A549 (cell line): ENCODE results near the gene JAZF1.

Experiments used
- CBX2 ChIP-seq: fragments of 200-600 bp; sonication (generic); IDR thresholded peaks from 2 replicates; pipeline ENCODE4 v1.6.1; 2016; ENCODE audit warnings: low read depth, mild to moderate bottlenecking, borderline replicate concordance
- EHF ChIP-seq: fragments of 250-450 bp; sonication (Bioruptor Pico); IDR thresholded peaks from 2 replicates; pipeline ENCODE4 v1.5.0; 2020; ENCODE audit warnings: mild to moderate bottlenecking
- MAFK ChIP-seq: fragments of 450-650 bp; IDR thresholded peaks from 2 replicates; pipeline ENCODE4 v1.6.1; 2014; ENCODE audit not compliant: partially characterized antibody
- POLR2A ChIP-seq: IDR thresholded peaks from 2 replicates; pipeline ENCODE4 v1.6.1; 2012; ENCODE audit warnings: mild to moderate bottlenecking, low read length
- RCOR1 ChIP-seq: fragments of 150-350 bp; IDR thresholded peaks from 2 replicates; pipeline ENCODE4 v1.6.1; 2014; ENCODE audit warnings: antibody characterized with exemption, low read length, low read depth
- TF ChIP-seq, protein P1 (sequence below): fragments of >200 bp; sonication (Bioruptor Twin); formaldehyde crosslinking; IDR thresholded peaks from 3 replicates; pipeline ENCODE4 v1.5.1; 2016

GRCh38 chr7:27804139-27804538 lies 376.5 kb downstream of the JAZF1 start:
- TF ChIP-seq RCOR1 (no peak), MAFK (no peak), EHF (CRISPR knock-in tag) (no peak), POLR2A (no peak), CBX2 (no peak)
- TF ChIP-seq, protein P1, sequence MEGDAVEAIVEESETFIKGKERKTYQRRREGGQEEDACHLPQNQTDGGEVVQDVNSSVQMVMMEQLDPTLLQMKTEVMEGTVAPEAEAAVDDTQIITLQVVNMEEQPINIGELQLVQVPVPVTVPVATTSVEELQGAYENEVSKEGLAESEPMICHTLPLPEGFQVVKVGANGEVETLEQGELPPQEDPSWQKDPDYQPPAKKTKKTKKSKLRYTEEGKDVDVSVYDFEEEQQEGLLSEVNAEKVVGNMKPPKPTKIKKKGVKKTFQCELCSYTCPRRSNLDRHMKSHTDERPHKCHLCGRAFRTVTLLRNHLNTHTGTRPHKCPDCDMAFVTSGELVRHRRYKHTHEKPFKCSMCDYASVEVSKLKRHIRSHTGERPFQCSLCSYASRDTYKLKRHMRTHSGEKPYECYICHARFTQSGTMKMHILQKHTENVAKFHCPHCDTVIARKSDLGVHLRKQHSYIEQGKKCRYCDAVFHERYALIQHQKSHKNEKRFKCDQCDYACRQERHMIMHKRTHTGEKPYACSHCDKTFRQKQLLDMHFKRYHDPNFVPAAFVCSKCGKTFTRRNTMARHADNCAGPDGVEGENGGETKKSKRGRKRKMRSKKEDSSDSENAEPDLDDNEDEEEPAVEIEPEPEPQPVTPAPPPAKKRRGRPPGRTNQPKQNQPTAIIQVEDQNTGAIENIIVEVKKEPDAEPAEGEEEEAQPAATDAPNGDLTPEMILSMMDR: no peak
